ENCODE data around the gene DDX11.
"Not testable (repeated sequence)": the region's sequence is repeated elsewhere in the genome, so short reads cannot be mapped to it uniquely, and the experiment has no call there.

The DDX11 gene

GRCh38 chr12:31121022-31121728, 47.5 kb downstream of the DDX11 start:
- not testable (repeated sequence) for DNase-seq (ENCODE audit: low spot score)

- DNase-seq (ENCODE audit: low spot score) = no peak
Observed at GRCh38 chr12:31122481-31122880, 48.8 kb downstream of the DDX11 start.

GRCh38 chr12:31124158-31124557, 50.5 kb downstream of the DDX11 start:
- not testable (repeated sequence) for DNase-seq (ENCODE audit: low spot score)

- DNase-seq (ENCODE audit: low spot score) = not testable (repeated sequence)
Observed at GRCh38 chr12:31125171-31125570, 51.5 kb downstream of the DDX11 start.

GRCh38 chr12:31127209-31127848, 53.7 kb downstream of the DDX11 start:
- not testable (repeated sequence) for DNase-seq (ENCODE audit: low spot score)

- DNase-seq (ENCODE audit: low spot score) = not testable (repeated sequence)
Observed at GRCh38 chr12:31136581-31136980, 62.9 kb downstream of the DDX11 start.

GRCh38 chr12:31144768-31145167, 71.1 kb downstream of the DDX11 start:
- not testable (repeated sequence) for DNase-seq (ENCODE audit: low spot score)

GRCh38 chr12:31145296-31145695, 71.6 kb downstream of the DDX11 start:
- DNase-seq (ENCODE audit: low spot score) = not testable (repeated sequence)

- not testable (repeated sequence) for DNase-seq (ENCODE audit: low spot score)
Observed at GRCh38 chr12:31147415-31147814, 73.8 kb downstream of the DDX11 start.

GRCh38 chr12:31150766-31151165, 77.1 kb downstream of the DDX11 start:
- not testable (repeated sequence) for DNase-seq (ENCODE audit: low spot score)

Small RNA genes within 50 kb of the gene (small RNA-seq; reads per million reads assigned to genes)
- 0 reads per million in 2 experiments for gene RF00072
